Keratinocyte (primary cell): ENCODE results near the gene BET1. TPM values are rescaled to one million over a fixed set of nuclear protein-coding genes. Genes with fewer than 3 reads are reported as not detected.

Experiments
- DNase-seq: peaks from one replicate; pipeline ENCODE4 v3.0.0-alpha.2; 2011; ENCODE audit warnings: low read depth, missing footprints, low spot score
- FAIRE-seq: peaks from 2 replicates; lab custom pipeline; 2011; peaks lifted over from hg19 to GRCh38; lab: Jason Lieb, UNC
- H2AFZ ChIP-seq: 2 replicates; pipeline ENCODE4 v1.6.0; 2012; ENCODE audit warnings: low read length, control low read depth, inconsistent platforms; ENCODE audit not compliant: control insufficient read depth
- H3K27ac ChIP-seq: 2 replicates; pipeline ENCODE4 v1.5.1; 2011; ENCODE audit warnings: low read length; ENCODE audit not compliant: control insufficient read depth, insufficient read depth
- H3K27me3 ChIP-seq: 3 replicates; pipeline ENCODE4 v1.6.0; 2011; ENCODE audit warnings: low read length; ENCODE audit not compliant: control insufficient read depth, insufficient read depth; ENCODE audit errors: extremely low read depth
- H3K36me3 ChIP-seq, 2 experiments: 2 replicates in 1 of 2; 3 replicates in 1 of 2; pipeline ENCODE4 v1.5.1; 2011; ENCODE audit warnings: low read length in 2 of 2, mild to moderate bottlenecking in 1 of 2; ENCODE audit not compliant: control insufficient read depth in 2 of 2, insufficient read depth in 2 of 2; ENCODE audit errors: extremely low read depth in 1 of 2
- H3K4me1 ChIP-seq: 3 replicates; pipeline ENCODE4 v1.5.1; 2011; ENCODE audit warnings: low read length; ENCODE audit not compliant: control insufficient read depth, insufficient read depth; ENCODE audit errors: extremely low read depth
- H3K4me2 ChIP-seq: 3 replicates; pipeline ENCODE4 v1.6.0; 2011; ENCODE audit warnings: low read depth, low read length; ENCODE audit not compliant: control insufficient read depth, insufficient read depth; ENCODE audit errors: extremely low read depth
- H3K4me3 ChIP-seq, 3 experiments: fragments of 200-600 bp in 1 of 3; sonication (generic) in 1 of 3; 2 replicates in 2 of 3; 3 replicates in 1 of 3; pipeline ENCODE4 v1.5.1; 2011 to 2016; ENCODE audit warnings: low read length in 3 of 3, mild to moderate bottlenecking in 3 of 3, control low read depth in 2 of 3, inconsistent platforms in 1 of 3, low read depth in 1 of 3, mixed read lengths in 1 of 3, mixed run types in 1 of 3, moderate library complexity in 1 of 3; ENCODE audit not compliant: control insufficient read depth in 2 of 3, insufficient read depth in 2 of 3; ENCODE audit errors: extremely low read depth in 1 of 3
- H3K79me2 ChIP-seq: 2 replicates; pipeline ENCODE4 v1.6.0; 2012; ENCODE audit warnings: low read length; ENCODE audit not compliant: control insufficient read depth, insufficient read depth
- H3K9ac ChIP-seq: 3 replicates; pipeline ENCODE4 v1.6.0; 2011; ENCODE audit warnings: low read length; ENCODE audit not compliant: control insufficient read depth, insufficient read depth; ENCODE audit errors: extremely low read depth
- H3K9me1 ChIP-seq: 3 replicates; pipeline ENCODE4 v1.6.0; 2011; ENCODE audit warnings: low read length; ENCODE audit not compliant: control insufficient read depth, insufficient read depth; ENCODE audit errors: extremely low read depth
- H3K9me3 ChIP-seq: 2 replicates; pipeline ENCODE4 v1.5.1; 2012; ENCODE audit warnings: low read depth, low read length; ENCODE audit not compliant: control insufficient read depth
- H4K20me1 ChIP-seq: 3 replicates; pipeline ENCODE4 v1.6.0; 2011; ENCODE audit warnings: low read length; ENCODE audit not compliant: control insufficient read depth, insufficient read depth; ENCODE audit errors: extremely low read depth
- EZH2 ChIP-seq: IDR thresholded peaks from one replicate; pipeline ENCODE4 v1.6.1; 2012; ENCODE audit warnings: inconsistent platforms, mild to moderate bottlenecking, low read length, moderate library complexity
- dilution Hi-C: fragments of 300-500 bp; cut with MboI; formaldehyde crosslinking; loops from one replicate; pipeline ENCODE4 v1.7.0; 2020; ENCODE audit warnings: low sequenced_read_pairs; ENCODE audit not compliant: extremely low pct_ligation_motif_present
- polyA plus RNA-seq, 5 experiments: library from polyadenylated mRNA; depleted of rRNA in 3 of 5; stranded (reverse) in 3 of 5; stranded (forward) in 1 of 5; unstranded in 1 of 5; fragments of >200 nt; gene quantifications; 1 replicate in 1 of 5; 2 replicates in 3 of 5; 3 replicates in 1 of 5; pipeline versions ENCODE4 v1.2.1 to v1.2.3, GENCODE V29; 2011 to 2012; ENCODE audit warnings: missing spikeins in 2 of 5, low read depth in 1 of 5, low replicate concordance in 1 of 5
- TF ChIP-seq, protein P1 (sequence below), 3 experiments: IDR thresholded peaks in 1 of 3; conservative IDR thresholded peaks in 1 of 3; optimal IDR thresholded peaks in 1 of 3; 2 replicates in 2 of 3; 3 replicates in 1 of 3; pipeline versions ENCODE3 to v1.5.1; 2011; ENCODE audit warnings: low read length in 3 of 3, mild to moderate bottlenecking in 3 of 3, moderate library complexity in 2 of 3, control low read depth in 1 of 3, inconsistent platforms in 1 of 3; ENCODE audit not compliant: insufficient read depth in 2 of 3; ENCODE audit errors: extremely low read depth in 1 of 3

BET1 gene
- polyA plus RNA-seq, 1 donor (not counting 4 experiments of a cell fraction or from before 2014, with no cell fraction given): 38.1 TPM

- dilution Hi-C loops: no loop called here
- Histone ChIP-seq H2AFZ (no peak overlapping the region), H4K20me1 (no peaks in the 10 kb centered on the region), H3K36me3 (no peaks in the 10 kb centered on the region), H3K4me3 (no peak overlapping the region), H3K9me1 (no peaks in the 10 kb centered on the region), H3K9me3 (no peaks in the 10 kb centered on the region), H3K79me2 (no peaks in the 10 kb centered on the region), H3K9ac (no peak overlapping the region), H3K4me1 (peaks cover 8% of the 10 kb centered on the region), H3K4me2 (no peak overlapping the region), H3K27ac (no peak overlapping the region), H3K27me3 (no peaks in the 10 kb centered on the region)
- FAIRE-seq (no peak), DNase-seq (no peak)
- TF ChIP-seq, protein P1, sequence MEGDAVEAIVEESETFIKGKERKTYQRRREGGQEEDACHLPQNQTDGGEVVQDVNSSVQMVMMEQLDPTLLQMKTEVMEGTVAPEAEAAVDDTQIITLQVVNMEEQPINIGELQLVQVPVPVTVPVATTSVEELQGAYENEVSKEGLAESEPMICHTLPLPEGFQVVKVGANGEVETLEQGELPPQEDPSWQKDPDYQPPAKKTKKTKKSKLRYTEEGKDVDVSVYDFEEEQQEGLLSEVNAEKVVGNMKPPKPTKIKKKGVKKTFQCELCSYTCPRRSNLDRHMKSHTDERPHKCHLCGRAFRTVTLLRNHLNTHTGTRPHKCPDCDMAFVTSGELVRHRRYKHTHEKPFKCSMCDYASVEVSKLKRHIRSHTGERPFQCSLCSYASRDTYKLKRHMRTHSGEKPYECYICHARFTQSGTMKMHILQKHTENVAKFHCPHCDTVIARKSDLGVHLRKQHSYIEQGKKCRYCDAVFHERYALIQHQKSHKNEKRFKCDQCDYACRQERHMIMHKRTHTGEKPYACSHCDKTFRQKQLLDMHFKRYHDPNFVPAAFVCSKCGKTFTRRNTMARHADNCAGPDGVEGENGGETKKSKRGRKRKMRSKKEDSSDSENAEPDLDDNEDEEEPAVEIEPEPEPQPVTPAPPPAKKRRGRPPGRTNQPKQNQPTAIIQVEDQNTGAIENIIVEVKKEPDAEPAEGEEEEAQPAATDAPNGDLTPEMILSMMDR (optimal IDR thresholded peaks at IDR 0.05 in 1 of 3, IDR thresholded peaks at IDR 0.05 in 1 of 3, conservative IDR thresholded peaks at IDR 0.05 in 1 of 3; ENCODE audit: extremely low read depth in 1 of 3, insufficient read depth in 2 of 3, low read length in 3 of 3): no peak
- no peak for TF ChIP-seq EZH2
Observed at GRCh38 chr7:94047956-94048355, 43.8 kb upstream of the BET1 start.

DNA sequence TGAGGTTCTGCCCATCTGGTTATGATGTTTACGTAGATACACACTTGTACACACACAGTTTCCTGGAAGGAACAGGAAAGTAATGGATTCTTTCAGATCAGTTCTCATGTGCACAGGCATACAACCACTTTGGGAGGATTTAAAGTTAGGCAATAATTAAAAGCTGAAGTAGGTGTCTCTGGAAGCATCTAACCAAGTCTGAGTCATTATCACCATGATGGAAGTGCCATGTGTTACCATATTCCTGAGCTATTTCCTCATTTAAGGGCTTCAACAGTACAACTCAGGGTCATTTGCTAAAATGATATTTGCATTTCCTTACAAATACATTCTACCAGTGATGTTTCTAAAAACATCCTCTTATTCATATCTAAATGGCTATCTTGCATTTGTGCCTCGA lies 41.4 kb upstream of the BET1 start:
- no peak for DNase-seq
- H3K4me3 ChIP-seq: no peak overlapping the region
- peaks cover 9% of the 10 kb centered on the region for H3K4me1 ChIP-seq
- dilution Hi-C loops: no loop called here
- no peaks in the 10 kb centered on the region for H3K27me3 ChIP-seq
- TF ChIP-seq EZH2: no peak
- no peaks in the 10 kb centered on the region for H3K9me3 ChIP-seq
- no peak overlapping the region for H3K27ac ChIP-seq
- no peaks in the 10 kb centered on the region for H3K79me2 ChIP-seq
- no peaks in the 10 kb centered on the region for H3K36me3 ChIP-seq
- H3K9ac ChIP-seq: no peak overlapping the region
- no peak overlapping the region for H3K4me2 ChIP-seq
- H3K9me1 ChIP-seq: no peaks in the 10 kb centered on the region
- H4K20me1 ChIP-seq: no peaks in the 10 kb centered on the region
- no peak overlapping the region for H2AFZ ChIP-seq
- FAIRE-seq: peak; percentile 13

- Histone ChIP-seq H3K9me1 (no peaks in the 10 kb centered on the region), H3K9me3 (no peaks in the 10 kb centered on the region), H3K79me2 (no peaks in the 10 kb centered on the region), H3K27ac (no peak overlapping the region), H4K20me1 (no peaks in the 10 kb centered on the region), H3K4me2 (no peak overlapping the region), H3K36me3 (no peaks in the 10 kb centered on the region), H3K4me1 (peaks cover 9% of the 10 kb centered on the region), H3K27me3 (no peaks in the 10 kb centered on the region), H2AFZ (no peak overlapping the region), H3K9ac (no peak overlapping the region), H3K4me3 (no peak overlapping the region)
- dilution Hi-C loops: no loop called here
- no peak for FAIRE-seq
- TF ChIP-seq EZH2: no peak
- TF ChIP-seq, protein P1 (optimal IDR thresholded peaks at IDR 0.05 in 1 of 3, IDR thresholded peaks at IDR 0.05 in 1 of 3, conservative IDR thresholded peaks at IDR 0.05 in 1 of 3; ENCODE audit: extremely low read depth in 1 of 3, insufficient read depth in 2 of 3, low read length in 3 of 3): no peak
- no peak for DNase-seq
Observed at GRCh38 chr7:94044806-94045205, 40.7 kb upstream of the BET1 start.
